Neural progenitor cell (in vitro differentiated cells): Measurements from ENCODE around the gene KIF25.

Experiments used
- CTCF ChIP-seq: fragments of 200-600 bp; sonication (generic); IDR thresholded peaks from 2 replicates; pipeline ENCODE4 v1.5.1; 2017; ENCODE audit warnings: antibody characterized with exemption, mild to moderate bottlenecking
- EZH2 ChIP-seq: fragments of 200-600 bp; sonication (generic); IDR thresholded peaks from 2 replicates; pipeline ENCODE4 v1.6.1; 2017; ENCODE audit warnings: antibody characterized with exemption, mild to moderate bottlenecking, moderate library complexity
- EZH2phosphoT487 ChIP-seq: fragments of 200-600 bp; sonication (generic); IDR thresholded peaks from 2 replicates; pipeline ENCODE4 v1.6.1; 2017; ENCODE audit warnings: antibody characterized with exemption

GRCh38 chr6:167976708-167977107 is 20.8 kb upstream of the KIF25 start:
- TF ChIP-seq EZH2 (no peak), CTCF (no peak), EZH2phosphoT487 (no peak)
